B cell (primary cell): ENCODE measurements around the gene ARL4A. TPM values are rescaled to one million over a fixed set of nuclear protein-coding genes. Genes with fewer than 3 reads are reported as not detected.

Experiments
- ATAC-seq: fragments of 200-7000 bp; cut with Tn5 transposase; one replicate; pipeline ENCODE4 v1.10.0; 2021; ENCODE audit warnings: low read depth, mild to moderate bottlenecking, moderate number of reproducible peaks, moderate library complexity
- CTCF ChIA-PET: fragments of 350-600 bp; sonication (Branson Sonifier 250); formaldehyde crosslinking; loops from one replicate; lab custom pipeline; 2021; ENCODE audit warnings: antibody characterized with exemption, inconsistent platforms; lab: Charles Lee
- POLR2A ChIA-PET: fragments of 350-600 bp; sonication (Branson Sonifier 250); formaldehyde crosslinking; loops from one replicate; lab custom pipeline; 2021; ENCODE audit warnings: antibody characterized with exemption; lab: Charles Lee
- DNase-seq: peaks from one replicate; pipeline ENCODE4 v3.0.0; 2013
- H2AFZ ChIP-seq: 2 replicates; pipeline ENCODE4 v1.6.1; 2012; ENCODE audit warnings: mild to moderate bottlenecking, low read depth, low read length; ENCODE audit not compliant: insufficient read depth, poor library complexity, severe bottlenecking
- H3K27ac ChIP-seq, 2 donors: 1 replicate in 1 of 2; 2 replicates in 1 of 2; pipeline ENCODE4 v1.5.1; 2012 to 2013; ENCODE audit warnings: low read length in 2 of 2, mild to moderate bottlenecking in 2 of 2, moderate library complexity in 1 of 2
- H3K27me3 ChIP-seq, 4 experiments: fragments of 200-600 bp in 1 of 4; sonication (generic) in 1 of 4; replicated peaks in 1 of 4; 1 replicate in 2 of 4; 2 replicates in 2 of 4; pipeline versions ENCODE4 v1.6.1 to v1.7.0; 2013 to 2016; ENCODE audit warnings: low read length in 3 of 4, mild to moderate bottlenecking in 2 of 4, mixed read lengths in 1 of 4, moderate library complexity in 1 of 4; ENCODE audit not compliant: insufficient read depth in 4 of 4, control insufficient read depth in 3 of 4; ENCODE audit errors: control extremely low read depth in 1 of 4
- H3K36me3 ChIP-seq, 2 experiments: replicated peaks in 1 of 2; 1 replicate in 1 of 2; 2 replicates in 1 of 2; pipeline versions ENCODE4 v1.6.1 to v1.7.1; 2013; ENCODE audit warnings: low read length in 1 of 2; ENCODE audit not compliant: insufficient read depth in 2 of 2, control insufficient read depth in 1 of 2; ENCODE audit errors: control extremely low read depth in 1 of 2, extremely low read depth in 1 of 2
- H3K4me1 ChIP-seq, 2 donors: fragments of 200-600 bp in 1 of 2; sonication (generic) in 1 of 2; 1 replicate in 1 of 2; 2 replicates in 1 of 2; pipeline versions ENCODE4 v1.5.1 to v1.6.1; 2013 to 2017; ENCODE audit warnings: low read length in 2 of 2; ENCODE audit not compliant: control insufficient read depth in 2 of 2, insufficient read depth in 2 of 2
- H3K4me2 ChIP-seq: replicated peaks from 2 replicates; pipeline ENCODE3; 2012; ENCODE audit warnings: mild to moderate bottlenecking, low read depth, low read length; ENCODE audit not compliant: poor library complexity, severe bottlenecking
- H3K4me3 ChIP-seq, 5 experiments: fragments of 200-600 bp in 1 of 5; sonication (generic) in 1 of 5; 1 replicate in 3 of 5; 2 replicates in 2 of 5; pipeline versions ENCODE4 v1.5.1 to v1.7.0; 2011 to 2016; ENCODE audit warnings: low read length in 4 of 5, mild to moderate bottlenecking in 4 of 5, low read depth in 2 of 5, control low read depth in 1 of 5, moderate library complexity in 1 of 5; ENCODE audit not compliant: insufficient read depth in 1 of 5; ENCODE audit errors: control extremely low read depth in 1 of 5, extremely low read depth in 1 of 5
- H3K79me2 ChIP-seq: fragments of 200-600 bp; sonication (generic); one replicate; pipeline ENCODE4 v1.6.0; 2016; ENCODE audit warnings: low read length; ENCODE audit not compliant: control insufficient read depth, insufficient read depth
- H3K9ac ChIP-seq: fragments of 200-600 bp; sonication (generic); 2 replicates; pipeline ENCODE4 v1.6.1; 2017; ENCODE audit warnings: mild to moderate bottlenecking, low read length, moderate library complexity
- H3K9me3 ChIP-seq, 3 donors: one replicate each; pipeline versions ENCODE4 v1.6.1 to v1.7.1; 2013; ENCODE audit warnings: low read length in 2 of 3; ENCODE audit not compliant: control insufficient read depth in 2 of 3, insufficient read depth in 1 of 3; ENCODE audit errors: control extremely low read depth in 1 of 3
- H4K20me1 ChIP-seq: 2 replicates; pipeline ENCODE4 v1.6.0; 2012; ENCODE audit warnings: mild to moderate bottlenecking, low read length; ENCODE audit not compliant: insufficient read depth, control insufficient read depth, poor library complexity, severe bottlenecking
- H3K27ac Mint-ChIP-seq: one replicate; pipeline ENCODE4 v1.8.0; 2021; ENCODE audit warnings: mixed read lengths
- H3K27me3 Mint-ChIP-seq: one replicate; pipeline ENCODE4 v1.8.0; 2021; ENCODE audit warnings: mixed read lengths
- H3K4me1 Mint-ChIP-seq: one replicate; pipeline ENCODE4 v1.8.0; 2021; ENCODE audit warnings: mixed read lengths
- H3K4me3 Mint-ChIP-seq: one replicate; pipeline ENCODE4 v1.8.0; 2021; ENCODE audit warnings: mixed read lengths
- H3K9me3 Mint-ChIP-seq: one replicate; pipeline ENCODE4 v1.8.0; 2022; ENCODE audit warnings: mixed read lengths; ENCODE audit not compliant: insufficient read depth
- EZH2 ChIP-seq: IDR thresholded peaks from 2 replicates; pipeline ENCODE4 v1.6.1; 2012; ENCODE audit warnings: borderline replicate concordance, low read depth, mild to moderate bottlenecking, moderate library complexity, low read length; ENCODE audit not compliant: insufficient read depth, poor library complexity, severe bottlenecking
- WGBS: methylation state at CpG from one replicate; pipeline ENCODE4 v1.1.5; 2013; ENCODE audit warnings: missing lambda C conversion rate; ENCODE audit not compliant: insufficient coverage; 5-methylcytosine and 5-hydroxymethylcytosine counted together
- intact Hi-C: fragments of 100-400 bp; cut with micrococcal nuclease; formaldehyde crosslinking; loops from one replicate; pipeline ENCODE4 v1.10.0; 2022
- polyA plus RNA-seq: library from polyadenylated mRNA; depleted of rRNA; stranded (reverse); fragments of >200 nt; gene quantifications from 2 replicates; pipeline ENCODE4 v1.2.3, GENCODE V29; 2012
- total RNA-seq, 2 donors: library from RNA; stranded (reverse); fragments of 120-200 nt in 1 of 2; gene quantifications; 1 replicate in 1 of 2; 2 replicates in 1 of 2; pipeline versions ENCODE4 v1.2.3 to v1.2.4, GENCODE V29; 2013 to 2022
- TF ChIP-seq, protein P1 (sequence below): fragments of 200-600 bp; IDR thresholded peaks from one replicate; pipeline ENCODE4 v1.8.0; 2022; ENCODE audit warnings: antibody characterized with exemption, mild to moderate bottlenecking

The ARL4A gene
- total and polyA plus RNA-seq, 2 donors (not counting 1 experiment from before 2014, with no cell fraction given) = 14.2 to 100 TPM

DNA sequence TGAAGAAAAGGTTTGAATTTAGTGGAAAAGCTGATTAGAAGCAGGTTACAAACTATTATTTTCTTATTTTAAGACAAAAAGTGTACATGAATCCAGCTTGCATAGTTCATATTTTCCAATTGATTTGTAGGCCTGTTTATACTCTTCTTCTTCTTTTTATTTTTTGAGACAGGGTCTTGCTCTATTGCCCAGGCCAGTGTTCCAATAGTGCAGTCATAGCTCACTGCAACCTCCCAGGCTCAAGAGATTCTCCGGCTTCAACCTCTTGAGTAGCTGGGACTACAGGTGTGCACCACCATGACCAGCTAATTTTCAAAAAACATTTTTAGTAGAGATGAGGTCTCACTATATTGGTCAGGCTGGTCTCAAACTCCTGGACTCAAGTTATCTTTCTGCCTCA, 45.0 kb downstream of the ARL4A start:
- H4K20me1 ChIP-seq = no peaks in the 10 kb centered on the region
- no peaks in the 10 kb centered on the region for H3K36me3 ChIP-seq
- Mint-ChIP-seq H3K27me3 (peaks cover 3% of the 10 kb centered on the region), H3K27ac (no peak overlapping the region), H3K4me1 (peaks cover 6% of the 10 kb centered on the region), H3K9me3 (no peaks in the 10 kb centered on the region), H3K4me3 (no peak overlapping the region)
- no peak overlapping the region for H3K4me3 ChIP-seq
- TF ChIP-seq, protein P1, sequence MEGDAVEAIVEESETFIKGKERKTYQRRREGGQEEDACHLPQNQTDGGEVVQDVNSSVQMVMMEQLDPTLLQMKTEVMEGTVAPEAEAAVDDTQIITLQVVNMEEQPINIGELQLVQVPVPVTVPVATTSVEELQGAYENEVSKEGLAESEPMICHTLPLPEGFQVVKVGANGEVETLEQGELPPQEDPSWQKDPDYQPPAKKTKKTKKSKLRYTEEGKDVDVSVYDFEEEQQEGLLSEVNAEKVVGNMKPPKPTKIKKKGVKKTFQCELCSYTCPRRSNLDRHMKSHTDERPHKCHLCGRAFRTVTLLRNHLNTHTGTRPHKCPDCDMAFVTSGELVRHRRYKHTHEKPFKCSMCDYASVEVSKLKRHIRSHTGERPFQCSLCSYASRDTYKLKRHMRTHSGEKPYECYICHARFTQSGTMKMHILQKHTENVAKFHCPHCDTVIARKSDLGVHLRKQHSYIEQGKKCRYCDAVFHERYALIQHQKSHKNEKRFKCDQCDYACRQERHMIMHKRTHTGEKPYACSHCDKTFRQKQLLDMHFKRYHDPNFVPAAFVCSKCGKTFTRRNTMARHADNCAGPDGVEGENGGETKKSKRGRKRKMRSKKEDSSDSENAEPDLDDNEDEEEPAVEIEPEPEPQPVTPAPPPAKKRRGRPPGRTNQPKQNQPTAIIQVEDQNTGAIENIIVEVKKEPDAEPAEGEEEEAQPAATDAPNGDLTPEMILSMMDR = no peak
- no peak for TF ChIP-seq EZH2
- POLR2A ChIA-PET = no interaction called here
- CTCF ChIA-PET = no interaction called here
- H3K27ac ChIP-seq = no peak overlapping the region
- no peaks in the 10 kb centered on the region for H3K79me2 ChIP-seq
- peaks cover 7 to 8% of the 10 kb centered on the region in 2 donors for H3K4me1 ChIP-seq
- H3K9ac ChIP-seq = no peak overlapping the region
- no peak for DNase-seq
- ATAC-seq = no peak
- WGBS = no CpG with 5 or more reads among the region's 1 CpG
- intact Hi-C loops = no loop called here
- H3K27me3 ChIP-seq = peaks cover 0 to 4% (median 0%) of the 10 kb centered on the region in 4 experiments
- no peak overlapping the region for H2AFZ ChIP-seq
- H3K9me3 ChIP-seq = no peaks in the 10 kb centered on the region
- no peak overlapping the region for H3K4me2 ChIP-seq

DNA sequence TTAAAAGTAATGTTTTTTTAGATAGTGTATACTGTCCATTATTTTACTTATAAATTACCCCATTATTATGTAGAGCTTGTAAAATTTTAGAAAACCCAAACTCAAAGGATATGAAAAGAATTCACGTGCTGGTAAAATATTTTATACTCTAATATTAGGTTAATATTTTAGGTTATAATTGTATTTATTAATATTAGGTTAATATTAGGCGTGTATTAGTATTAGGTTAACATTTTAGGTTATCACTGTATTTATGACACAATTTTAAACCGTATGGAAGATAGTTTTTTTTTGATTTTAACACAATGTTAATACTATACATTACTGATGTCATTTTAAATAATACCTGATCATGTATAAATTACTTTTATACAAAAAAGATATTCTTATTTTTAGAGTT, 48.5 kb downstream of the ARL4A start:
- Histone ChIP-seq H4K20me1 (no peaks in the 10 kb centered on the region), H3K4me2 (no peak overlapping the region), H3K27me3 (no peaks in the 10 kb centered on the region), H3K9me3 (no peaks in the 10 kb centered on the region), H2AFZ (no peak overlapping the region), H3K36me3 (no peaks in the 10 kb centered on the region), H3K4me1 (peaks cover 6% of the 10 kb centered on the region in 2 donors), H3K27ac (no peak overlapping the region), H3K9ac (no peak overlapping the region), H3K79me2 (no peaks in the 10 kb centered on the region), H3K4me3 (no peak overlapping the region)
- POLR2A ChIA-PET = no interaction called here
- H3K27ac Mint-ChIP-seq = no peak overlapping the region
- DNase-seq (no peak), ATAC-seq (no peak)
- intact Hi-C loops = no loop called here
- TF ChIP-seq, protein P1 = no peak
- TF ChIP-seq EZH2 = no peak
- peaks cover 3% of the 10 kb centered on the region for H3K4me1 Mint-ChIP-seq
- no peak overlapping the region for H3K4me3 Mint-ChIP-seq
- peaks cover 11% of the 10 kb centered on the region for H3K27me3 Mint-ChIP-seq
- WGBS = no CpG with 5 or more reads among the region's 3 CpGs
- no peaks in the 10 kb centered on the region for H3K9me3 Mint-ChIP-seq
- CTCF ChIA-PET = no interaction called here
